B cell (primary cell): ENCODE data around the gene ZBTB40. TPM values are rescaled to one million over a fixed set of nuclear protein-coding genes. Genes with fewer than 3 reads are reported as not detected.

Experiments used
- ATAC-seq: fragments of 200-7000 bp; cut with Tn5 transposase; one replicate; pipeline ENCODE4 v1.10.0; 2021; ENCODE audit warnings: low read depth, mild to moderate bottlenecking, moderate number of reproducible peaks, moderate library complexity
- CTCF ChIA-PET: fragments of 350-600 bp; sonication (Branson Sonifier 250); formaldehyde crosslinking; loops from one replicate; lab custom pipeline; 2021; ENCODE audit warnings: antibody characterized with exemption, inconsistent platforms; lab: Charles Lee
- POLR2A ChIA-PET: fragments of 350-600 bp; sonication (Branson Sonifier 250); formaldehyde crosslinking; loops from one replicate; lab custom pipeline; 2021; ENCODE audit warnings: antibody characterized with exemption; lab: Charles Lee
- DNase-seq: peaks from one replicate; pipeline ENCODE4 v3.0.0; 2013
- H2AFZ ChIP-seq: 2 replicates; pipeline ENCODE4 v1.6.1; 2012; ENCODE audit warnings: mild to moderate bottlenecking, low read depth, low read length; ENCODE audit not compliant: insufficient read depth, poor library complexity, severe bottlenecking
- H3K27ac ChIP-seq, 2 donors: 1 replicate in 1 of 2; 2 replicates in 1 of 2; pipeline ENCODE4 v1.5.1; 2012 to 2013; ENCODE audit warnings: low read length in 2 of 2, mild to moderate bottlenecking in 2 of 2, moderate library complexity in 1 of 2
- H3K27me3 ChIP-seq, 4 experiments: fragments of 200-600 bp in 1 of 4; sonication (generic) in 1 of 4; replicated peaks in 1 of 4; 1 replicate in 2 of 4; 2 replicates in 2 of 4; pipeline versions ENCODE4 v1.6.1 to v1.7.0; 2013 to 2016; ENCODE audit warnings: low read length in 3 of 4, mild to moderate bottlenecking in 2 of 4, mixed read lengths in 1 of 4, moderate library complexity in 1 of 4; ENCODE audit not compliant: insufficient read depth in 4 of 4, control insufficient read depth in 3 of 4; ENCODE audit errors: control extremely low read depth in 1 of 4
- H3K36me3 ChIP-seq, 2 experiments: replicated peaks in 1 of 2; 1 replicate in 1 of 2; 2 replicates in 1 of 2; pipeline versions ENCODE4 v1.6.1 to v1.7.1; 2013; ENCODE audit warnings: low read length in 1 of 2; ENCODE audit not compliant: insufficient read depth in 2 of 2, control insufficient read depth in 1 of 2; ENCODE audit errors: control extremely low read depth in 1 of 2, extremely low read depth in 1 of 2
- H3K4me1 ChIP-seq, 2 donors: fragments of 200-600 bp in 1 of 2; sonication (generic) in 1 of 2; 1 replicate in 1 of 2; 2 replicates in 1 of 2; pipeline versions ENCODE4 v1.5.1 to v1.6.1; 2013 to 2017; ENCODE audit warnings: low read length in 2 of 2; ENCODE audit not compliant: control insufficient read depth in 2 of 2, insufficient read depth in 2 of 2
- H3K4me2 ChIP-seq: replicated peaks from 2 replicates; pipeline ENCODE3; 2012; ENCODE audit warnings: mild to moderate bottlenecking, low read depth, low read length; ENCODE audit not compliant: poor library complexity, severe bottlenecking
- H3K4me3 ChIP-seq, 5 experiments: fragments of 200-600 bp in 1 of 5; sonication (generic) in 1 of 5; 1 replicate in 3 of 5; 2 replicates in 2 of 5; pipeline versions ENCODE4 v1.5.1 to v1.7.0; 2011 to 2016; ENCODE audit warnings: low read length in 4 of 5, mild to moderate bottlenecking in 4 of 5, low read depth in 2 of 5, control low read depth in 1 of 5, moderate library complexity in 1 of 5; ENCODE audit not compliant: insufficient read depth in 1 of 5; ENCODE audit errors: control extremely low read depth in 1 of 5, extremely low read depth in 1 of 5
- H3K79me2 ChIP-seq: fragments of 200-600 bp; sonication (generic); one replicate; pipeline ENCODE4 v1.6.0; 2016; ENCODE audit warnings: low read length; ENCODE audit not compliant: control insufficient read depth, insufficient read depth
- H3K9ac ChIP-seq: fragments of 200-600 bp; sonication (generic); 2 replicates; pipeline ENCODE4 v1.6.1; 2017; ENCODE audit warnings: mild to moderate bottlenecking, low read length, moderate library complexity
- H3K9me3 ChIP-seq, 3 donors: one replicate each; pipeline versions ENCODE4 v1.6.1 to v1.7.1; 2013; ENCODE audit warnings: low read length in 2 of 3; ENCODE audit not compliant: control insufficient read depth in 2 of 3, insufficient read depth in 1 of 3; ENCODE audit errors: control extremely low read depth in 1 of 3
- H4K20me1 ChIP-seq: 2 replicates; pipeline ENCODE4 v1.6.0; 2012; ENCODE audit warnings: mild to moderate bottlenecking, low read length; ENCODE audit not compliant: insufficient read depth, control insufficient read depth, poor library complexity, severe bottlenecking
- H3K27ac Mint-ChIP-seq: one replicate; pipeline ENCODE4 v1.8.0; 2021; ENCODE audit warnings: mixed read lengths
- H3K27me3 Mint-ChIP-seq: one replicate; pipeline ENCODE4 v1.8.0; 2021; ENCODE audit warnings: mixed read lengths
- H3K4me1 Mint-ChIP-seq: one replicate; pipeline ENCODE4 v1.8.0; 2021; ENCODE audit warnings: mixed read lengths
- H3K4me3 Mint-ChIP-seq: one replicate; pipeline ENCODE4 v1.8.0; 2021; ENCODE audit warnings: mixed read lengths
- H3K9me3 Mint-ChIP-seq: one replicate; pipeline ENCODE4 v1.8.0; 2022; ENCODE audit warnings: mixed read lengths; ENCODE audit not compliant: insufficient read depth
- CTCF ChIP-seq: fragments of 200-600 bp; IDR thresholded peaks from one replicate; pipeline ENCODE4 v1.8.0; 2022; ENCODE audit warnings: antibody characterized with exemption, mild to moderate bottlenecking
- EZH2 ChIP-seq: IDR thresholded peaks from 2 replicates; pipeline ENCODE4 v1.6.1; 2012; ENCODE audit warnings: borderline replicate concordance, low read depth, mild to moderate bottlenecking, moderate library complexity, low read length; ENCODE audit not compliant: insufficient read depth, poor library complexity, severe bottlenecking
- WGBS: methylation state at CpG from one replicate; pipeline ENCODE4 v1.1.5; 2013; ENCODE audit warnings: missing lambda C conversion rate; ENCODE audit not compliant: insufficient coverage; 5-methylcytosine and 5-hydroxymethylcytosine counted together
- intact Hi-C: fragments of 100-400 bp; cut with micrococcal nuclease; formaldehyde crosslinking; loops from one replicate; pipeline ENCODE4 v1.10.0; 2022
- polyA plus RNA-seq: library from polyadenylated mRNA; depleted of rRNA; stranded (reverse); fragments of >200 nt; gene quantifications from 2 replicates; pipeline ENCODE4 v1.2.3, GENCODE V29; 2012
- total RNA-seq, 2 donors: library from RNA; stranded (reverse); fragments of 120-200 nt in 1 of 2; gene quantifications; 1 replicate in 1 of 2; 2 replicates in 1 of 2; pipeline versions ENCODE4 v1.2.3 to v1.2.4, GENCODE V29; 2013 to 2022

Gene ZBTB40
- total and polyA plus RNA-seq, 2 donors (not counting 1 experiment from before 2014, with no cell fraction given), result 30.9 to 51.9 TPM

GRCh38 chr1:22522221-22522743 is 70.6 kb downstream of the ZBTB40 start:
- ATAC-seq (no peak), DNase-seq (no peak)
- no peak overlapping the region for H3K9ac ChIP-seq
- TF ChIP-seq CTCF (no peak), EZH2 (no peak)
- H4K20me1 ChIP-seq, result no peaks in the 10 kb centered on the region
- H3K36me3 ChIP-seq, result peaks cover 11 to 76% of the 10 kb centered on the region in 2 experiments
- no peak overlapping the region for H3K27ac ChIP-seq
- POLR2A ChIA-PET, result no interaction called here
- intact Hi-C loops, result no loop called here
- no peaks in the 10 kb centered on the region for H3K9me3 Mint-ChIP-seq
- H3K4me3 Mint-ChIP-seq, result no peak overlapping the region
- CTCF ChIA-PET, result interaction anchor here (1.1 kb wide), 1 partner anchor 10 kb away, joined by 3 read pairs; no protein-coding TSS in a partner anchor
- no peaks in the 10 kb centered on the region for H3K4me1 ChIP-seq
- H3K27ac Mint-ChIP-seq, result no peak overlapping the region
- H3K9me3 ChIP-seq, result no peaks in the 10 kb centered on the region
- no peaks in the 10 kb centered on the region for H3K27me3 ChIP-seq
- 100% methylated on average over 4 of the region's 7 CpGs for WGBS
- H3K4me3 ChIP-seq, result no peak overlapping the region
- no peaks in the 10 kb centered on the region for H3K79me2 ChIP-seq
- no peaks in the 10 kb centered on the region for H3K27me3 Mint-ChIP-seq
- H2AFZ ChIP-seq, result no peak overlapping the region
- H3K4me2 ChIP-seq, result no peak overlapping the region
- H3K4me1 Mint-ChIP-seq, result no peaks in the 10 kb centered on the region

GRCh38 chr1:22524481-22524880 is 72.8 kb downstream of the ZBTB40 start:
- no peak overlapping the region for H2AFZ ChIP-seq
- H3K4me2 ChIP-seq, result no peak overlapping the region
- H3K9ac ChIP-seq, result no peak overlapping the region
- Mint-ChIP-seq H3K9me3 (no peaks in the 10 kb centered on the region), H3K4me3 (no peak overlapping the region), H3K4me1 (no peaks in the 10 kb centered on the region), H3K27ac (no peak overlapping the region), H3K27me3 (no peaks in the 10 kb centered on the region)
- no peaks in the 10 kb centered on the region for H3K4me1 ChIP-seq
- ATAC-seq, result no peak
- no peak for DNase-seq
- H3K36me3 ChIP-seq, result peaks cover 2 to 72% of the 10 kb centered on the region in 2 experiments
- POLR2A ChIA-PET, result no interaction called here
- H3K9me3 ChIP-seq, result no peaks in the 10 kb centered on the region
- H3K27me3 ChIP-seq, result no peaks in the 10 kb centered on the region
- no peak overlapping the region for H3K27ac ChIP-seq
- CTCF ChIA-PET, result no interaction called here
- WGBS, result 94% methylated on average over 5 of the region's 5 CpGs
- no peak overlapping the region for H3K4me3 ChIP-seq
- H3K79me2 ChIP-seq, result no peaks in the 10 kb centered on the region
- intact Hi-C loops, result no loop called here
- TF ChIP-seq CTCF, result no peak
- TF ChIP-seq EZH2, result no peak
- no peaks in the 10 kb centered on the region for H4K20me1 ChIP-seq
